HepG2 (cell line): ENCODE measurements around the gene SEPTIN10. TPM values are rescaled to one million over a fixed set of nuclear protein-coding genes. Genes with fewer than 3 reads are reported as not detected.

Experiments used
- ADNP ChIP-seq: sonication (generic); formaldehyde crosslinking; IDR thresholded peaks from 2 replicates; pipeline ENCODE4 v1.4.0; 2020; ENCODE audit warnings: missing genetic modification reagents
- FOXA3 ChIP-seq: IDR thresholded peaks from 2 replicates; pipeline ENCODE4 v1.6.1; 2016; ENCODE audit warnings: missing genetic modification reagents, missing compliant biosample characterization
- HDAC2 ChIP-seq: sonication (generic); formaldehyde crosslinking; IDR thresholded peaks from 2 replicates; pipeline ENCODE4 v1.4.0; 2020; ENCODE audit warnings: missing genetic modification reagents
- HIVEP1 ChIP-seq: sonication (generic); formaldehyde crosslinking; IDR thresholded peaks from 2 replicates; pipeline ENCODE4 v1.4.0; 2020; ENCODE audit warnings: mild to moderate bottlenecking, missing genetic modification reagents
- HNF4A ChIP-seq: sonication (generic); formaldehyde crosslinking; IDR thresholded peaks from 2 replicates; pipeline ENCODE4 v1.4.0; 2020; ENCODE audit warnings: missing genetic modification reagents
- MAFG ChIP-seq: sonication (generic); formaldehyde crosslinking; IDR thresholded peaks from 2 replicates; pipeline ENCODE4 v1.5.1; 2020; ENCODE audit warnings: mild to moderate bottlenecking, missing genetic modification reagents
- NFIC ChIP-seq: IDR thresholded peaks from 2 replicates; pipeline ENCODE4 v1.6.1; 2012; ENCODE audit warnings: mild to moderate bottlenecking, low read length, inconsistent platforms
- PAF1 ChIP-seq: IDR thresholded peaks from 2 replicates; pipeline ENCODE4 v1.6.1; 2016; ENCODE audit warnings: missing genetic modification reagents, missing compliant biosample characterization
- RBM39 ChIP-seq: fragments of 200-400 bp; formaldehyde crosslinking; IDR thresholded peaks from one replicate; pipeline ENCODE4 v1.6.1; 2018; ENCODE audit warnings: antibody characterized with exemption, mild to moderate bottlenecking, low read depth, low read length; ENCODE audit not compliant: poor library complexity, severe bottlenecking
- REXO4 ChIP-seq: sonication (generic); formaldehyde crosslinking; IDR thresholded peaks from 2 replicates; pipeline ENCODE4 v1.8.0; 2022; ENCODE audit warnings: missing genetic modification reagents, mild to moderate bottlenecking, borderline replicate concordance
- RFXAP ChIP-seq: sonication (generic); formaldehyde crosslinking; IDR thresholded peaks from 2 replicates; pipeline ENCODE4 v1.4.0; 2020; ENCODE audit warnings: missing genetic modification reagents, borderline replicate concordance
- SP1 ChIP-seq, 2 experiments: fragments of 450-650 bp in 1 of 2; sonication (generic) in 1 of 2; formaldehyde crosslinking in 1 of 2; IDR thresholded peaks; 2 replicates each; pipeline versions ENCODE4 v1.4.0 to v1.6.1; 2016 to 2020; ENCODE audit warnings: missing genetic modification reagents in 1 of 2
- SYNCRIP ChIP-seq: fragments of 200-400 bp; formaldehyde crosslinking; IDR thresholded peaks from 2 replicates; pipeline ENCODE4 v1.6.1; 2018; ENCODE audit warnings: mild to moderate bottlenecking, low read depth, low read length; ENCODE audit not compliant: insufficient read depth
- ZBTB38 ChIP-seq: sonication (generic); formaldehyde crosslinking; IDR thresholded peaks from 2 replicates; pipeline ENCODE4 v1.5.1; 2020; ENCODE audit warnings: mild to moderate bottlenecking, missing genetic modification reagents
- ZMAT3 ChIP-seq: sonication (generic); formaldehyde crosslinking; conservative IDR thresholded peaks from 2 replicates; pipeline ENCODE4 v1.7.0; 2021; ENCODE audit warnings: missing genetic modification reagents
- ZNF432 ChIP-seq: sonication (generic); formaldehyde crosslinking; IDR thresholded peaks from 2 replicates; pipeline ENCODE4 v1.5.0; 2020; ENCODE audit warnings: missing genetic modification reagents, mild to moderate bottlenecking, borderline replicate concordance
- ZNF691 ChIP-seq: sonication (generic); formaldehyde crosslinking; IDR thresholded peaks from 2 replicates; pipeline ENCODE4 v1.4.0; 2020; ENCODE audit warnings: missing genetic modification reagents, low read depth, mild to moderate bottlenecking, borderline replicate concordance
- ZNF841 ChIP-seq: sonication (generic); formaldehyde crosslinking; IDR thresholded peaks from 2 replicates; pipeline ENCODE4 v1.8.1; 2023; ENCODE audit warnings: missing genetic modification reagents, borderline replicate concordance
- polyA plus RNA-seq, 8 experiments: library from polyadenylated mRNA; depleted of rRNA in 3 of 8; stranded (reverse) in 7 of 8; unstranded in 1 of 8; fragments of >200 nt; fragmentation: Illumina TruSeq in 4 of 8; extraction: Trizol in 4 of 8; gene quantifications; 2 replicates each; pipeline versions ENCODE4 v1.2.1 to v1.2.3, GENCODE V29; 2011 to 2016; ENCODE audit warnings: low read depth in 4 of 8, missing spikeins in 1 of 8, mixed read lengths in 1 of 8; ENCODE audit not compliant: insufficient read depth in 1 of 8
- total RNA-seq, 5 experiments: library from RNA; depleted of rRNA; stranded (reverse); fragments of >200 nt; fragmentation: Illumina TruSeq; extraction: Trizol; gene quantifications; 2 replicates each; pipeline ENCODE4 v1.2.3, GENCODE V29; 2016; ENCODE audit warnings: low read depth in 1 of 5
- TF ChIP-seq, protein P1 (sequence below): sonication (generic); formaldehyde crosslinking; IDR thresholded peaks from 2 replicates; pipeline ENCODE4 v1.5.1; 2020; ENCODE audit warnings: mild to moderate bottlenecking, moderate library complexity, missing genetic modification reagents
- TF ChIP-seq, protein P2 (sequence below): sonication (generic); formaldehyde crosslinking; IDR thresholded peaks from 2 replicates; pipeline ENCODE4 v1.4.0; 2020; ENCODE audit warnings: low read depth, missing genetic modification reagents
- TF ChIP-seq, protein P3 (sequence below): sonication (generic); formaldehyde crosslinking; IDR thresholded peaks from 2 replicates; pipeline ENCODE4 v1.4.0; 2020; ENCODE audit warnings: low read depth, mild to moderate bottlenecking, missing genetic modification reagents

Gene SEPTIN10
- total and polyA plus RNA-seq, 2 of the 13 experiments (the other 11 are each of a cell fraction or from before 2014, with no cell fraction given), result 45.8 to 67.5 TPM

- TF ChIP-seq HIVEP1 (no peak), HNF4A (peak; percentile 94), ADNP (CRISPR knock-in tag) (0 out of 2 replicates have a peak, but pooled peaks have one; percentile 51), ZNF841 (CRISPR knock-in tag) (no peak), HDAC2 (peak; percentile 65; the same call in 1 of the 2 replicates), PAF1 (CRISPR knock-in tag) (no peak), RBM39 (no peak), SYNCRIP (no peak), ZBTB38 (CRISPR knock-in tag) (peak; percentile 77), SP1 (IDR thresholded peaks at IDR 0.05) (no peak), SP1 (CRISPR knock-in tag; IDR thresholded peaks at IDR 0.05) (no peak), RFXAP (CRISPR knock-in tag) (no peak), MAFG (no peak), ZNF691 (CRISPR knock-in tag) (peak; percentile 79; the same call in 1 of the 2 replicates), FOXA3 (peak; percentile 65; the same call in 1 of the 2 replicates), ZNF432 (CRISPR knock-in tag) (no peak), REXO4 (CRISPR knock-in tag) (no peak), ZMAT3 (CRISPR knock-in tag) (no peak), NFIC (0 out of 2 replicates have a peak, but pooled peaks have one; percentile 22)
- TF ChIP-seq, protein P1, sequence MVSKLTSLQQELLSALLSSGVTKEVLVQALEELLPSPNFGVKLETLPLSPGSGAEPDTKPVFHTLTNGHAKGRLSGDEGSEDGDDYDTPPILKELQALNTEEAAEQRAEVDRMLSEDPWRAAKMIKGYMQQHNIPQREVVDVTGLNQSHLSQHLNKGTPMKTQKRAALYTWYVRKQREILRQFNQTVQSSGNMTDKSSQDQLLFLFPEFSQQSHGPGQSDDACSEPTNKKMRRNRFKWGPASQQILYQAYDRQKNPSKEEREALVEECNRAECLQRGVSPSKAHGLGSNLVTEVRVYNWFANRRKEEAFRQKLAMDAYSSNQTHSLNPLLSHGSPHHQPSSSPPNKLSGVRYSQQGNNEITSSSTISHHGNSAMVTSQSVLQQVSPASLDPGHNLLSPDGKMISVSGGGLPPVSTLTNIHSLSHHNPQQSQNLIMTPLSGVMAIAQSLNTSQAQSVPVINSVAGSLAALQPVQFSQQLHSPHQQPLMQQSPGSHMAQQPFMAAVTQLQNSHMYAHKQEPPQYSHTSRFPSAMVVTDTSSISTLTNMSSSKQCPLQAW (CRISPR knock-in tag), result peak; percentile 70
- TF ChIP-seq, protein P2, sequence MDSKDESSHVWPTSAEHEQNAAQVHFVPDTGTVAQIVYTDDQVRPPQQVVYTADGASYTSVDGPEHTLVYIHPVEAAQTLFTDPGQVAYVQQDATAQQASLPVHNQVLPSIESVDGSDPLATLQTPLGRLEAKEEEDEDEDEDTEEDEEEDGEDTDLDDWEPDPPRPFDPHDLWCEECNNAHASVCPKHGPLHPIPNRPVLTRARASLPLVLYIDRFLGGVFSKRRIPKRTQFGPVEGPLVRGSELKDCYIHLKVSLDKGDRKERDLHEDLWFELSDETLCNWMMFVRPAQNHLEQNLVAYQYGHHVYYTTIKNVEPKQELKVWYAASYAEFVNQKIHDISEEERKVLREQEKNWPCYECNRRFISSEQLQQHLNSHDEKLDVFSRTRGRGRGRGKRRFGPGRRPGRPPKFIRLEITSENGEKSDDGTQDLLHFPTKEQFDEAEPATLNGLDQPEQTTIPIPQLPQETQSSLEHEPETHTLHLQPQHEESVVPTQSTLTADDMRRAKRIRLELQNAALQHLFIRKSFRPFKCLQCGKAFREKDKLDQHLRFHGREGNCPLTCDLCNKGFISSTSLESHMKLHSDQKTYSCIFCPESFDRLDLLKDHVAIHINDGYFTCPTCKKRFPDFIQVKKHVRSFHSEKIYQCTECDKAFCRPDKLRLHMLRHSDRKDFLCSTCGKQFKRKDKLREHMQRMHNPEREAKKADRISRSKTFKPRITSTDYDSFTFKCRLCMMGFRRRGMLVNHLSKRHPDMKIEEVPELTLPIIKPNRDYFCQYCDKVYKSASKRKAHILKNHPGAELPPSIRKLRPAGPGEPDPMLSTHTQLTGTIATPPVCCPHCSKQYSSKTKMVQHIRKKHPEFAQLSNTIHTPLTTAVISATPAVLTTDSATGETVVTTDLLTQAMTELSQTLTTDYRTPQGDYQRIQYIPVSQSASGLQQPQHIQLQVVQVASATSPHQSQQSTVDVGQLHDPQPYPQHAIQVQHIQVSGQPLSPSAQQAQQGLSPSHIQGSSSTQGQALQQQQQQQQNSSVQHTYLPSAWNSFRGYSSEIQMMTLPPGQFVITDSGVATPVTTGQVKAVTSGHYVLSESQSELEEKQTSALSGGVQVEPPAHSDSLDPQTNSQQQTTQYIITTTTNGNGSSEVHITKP (CRISPR knock-in tag), result no peak
- TF ChIP-seq, protein P3, sequence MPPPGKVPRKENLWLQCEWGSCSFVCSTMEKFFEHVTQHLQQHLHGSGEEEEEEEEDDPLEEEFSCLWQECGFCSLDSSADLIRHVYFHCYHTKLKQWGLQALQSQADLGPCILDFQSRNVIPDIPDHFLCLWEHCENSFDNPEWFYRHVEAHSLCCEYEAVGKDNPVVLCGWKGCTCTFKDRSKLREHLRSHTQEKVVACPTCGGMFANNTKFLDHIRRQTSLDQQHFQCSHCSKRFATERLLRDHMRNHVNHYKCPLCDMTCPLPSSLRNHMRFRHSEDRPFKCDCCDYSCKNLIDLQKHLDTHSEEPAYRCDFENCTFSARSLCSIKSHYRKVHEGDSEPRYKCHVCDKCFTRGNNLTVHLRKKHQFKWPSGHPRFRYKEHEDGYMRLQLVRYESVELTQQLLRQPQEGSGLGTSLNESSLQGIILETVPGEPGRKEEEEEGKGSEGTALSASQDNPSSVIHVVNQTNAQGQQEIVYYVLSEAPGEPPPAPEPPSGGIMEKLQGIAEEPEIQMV (CRISPR knock-in tag), result no peak
Observed at GRCh38 chr2:109630441-109631430, 17.0 kb upstream of the SEPTIN10 start (continued).
